GM19238 (cell line): ENCODE data around the gene GNG7.
"Not testable (repeated sequence)": the region's sequence is repeated elsewhere in the genome, so short reads cannot be mapped to it uniquely, and the experiment has no call there.

Experiments
- DNase-seq: peaks from one replicate; pipeline ENCODE4 v3.0.0; 2011; ENCODE audit warnings: low spot score; ENCODE audit not compliant: insufficient read length

The GNG7 gene

GRCh38 chr19:2714102-2714501, 11.6 kb upstream of the GNG7 start:
- DNase-seq = not testable (repeated sequence)

- DNase-seq = not testable (repeated sequence)
Measured at GRCh38 chr19:2713170-2713569, 10.7 kb upstream of the GNG7 start.

- DNase-seq = no peak
Measured at GRCh38 chr19:2711875-2712205, 9.3 kb upstream of the GNG7 start.

GRCh38 chr19:2711172-2711874, 8.8 kb upstream of the GNG7 start:
- no peak for DNase-seq

DNA sequence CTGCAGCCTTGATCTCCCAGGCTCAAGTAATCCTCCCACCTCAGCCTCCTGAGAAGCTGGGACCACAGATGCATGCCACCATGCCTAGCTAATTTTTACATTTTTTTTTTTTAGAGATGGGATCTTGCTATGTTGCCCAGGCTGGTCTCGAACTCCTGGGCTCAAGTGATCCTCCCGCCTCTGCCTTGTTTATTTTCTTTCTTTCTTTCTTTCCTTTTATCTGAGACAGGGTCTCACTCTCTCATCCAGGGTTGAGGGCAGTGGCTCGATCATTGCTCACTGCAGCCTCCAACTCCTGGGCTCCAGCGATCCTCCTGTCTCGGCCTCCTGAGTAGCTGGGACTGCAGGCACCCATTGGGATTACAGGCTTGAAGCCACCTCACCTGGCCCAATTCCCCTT, 3.8 kb upstream of the GNG7 start:
- DNase-seq = no peak

DNA sequence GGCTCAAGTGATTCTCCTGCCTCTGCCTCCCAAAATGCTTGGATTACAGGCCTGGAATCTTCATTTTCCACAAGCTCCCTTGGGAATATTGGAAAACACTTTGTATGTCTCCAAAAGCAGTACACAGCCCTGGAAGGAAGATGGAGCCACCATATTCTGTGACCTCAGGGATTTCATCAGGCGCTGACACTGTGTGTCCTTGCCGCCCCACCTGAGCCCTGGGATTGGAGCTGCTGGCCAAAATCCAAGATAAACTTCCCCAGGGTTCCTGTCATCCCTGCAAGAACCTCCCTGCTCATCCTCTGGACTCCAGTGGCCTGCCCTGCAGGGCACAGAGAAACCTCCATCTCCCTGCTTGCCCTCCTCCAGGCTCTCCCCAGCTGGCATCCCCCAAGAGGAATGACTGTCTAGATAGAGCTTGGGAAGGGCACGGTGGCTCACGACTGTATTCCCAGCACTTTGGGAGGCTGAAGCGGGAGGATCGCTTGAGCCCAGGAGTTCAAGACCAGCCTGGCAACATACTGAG, 1.3 kb upstream of the GNG7 start:
- no peak for DNase-seq

GRCh38 chr19:2703077-2703437, 563 bp upstream of the GNG7 start:
- no peak for DNase-seq

- no peak for DNase-seq
Measured at GRCh38 chr19:2701361-2702169, 929 bp downstream of the GNG7 start.

GRCh38 chr19:2700660-2701360, 1.7 kb downstream of the GNG7 start:
- DNase-seq = no peak

DNA sequence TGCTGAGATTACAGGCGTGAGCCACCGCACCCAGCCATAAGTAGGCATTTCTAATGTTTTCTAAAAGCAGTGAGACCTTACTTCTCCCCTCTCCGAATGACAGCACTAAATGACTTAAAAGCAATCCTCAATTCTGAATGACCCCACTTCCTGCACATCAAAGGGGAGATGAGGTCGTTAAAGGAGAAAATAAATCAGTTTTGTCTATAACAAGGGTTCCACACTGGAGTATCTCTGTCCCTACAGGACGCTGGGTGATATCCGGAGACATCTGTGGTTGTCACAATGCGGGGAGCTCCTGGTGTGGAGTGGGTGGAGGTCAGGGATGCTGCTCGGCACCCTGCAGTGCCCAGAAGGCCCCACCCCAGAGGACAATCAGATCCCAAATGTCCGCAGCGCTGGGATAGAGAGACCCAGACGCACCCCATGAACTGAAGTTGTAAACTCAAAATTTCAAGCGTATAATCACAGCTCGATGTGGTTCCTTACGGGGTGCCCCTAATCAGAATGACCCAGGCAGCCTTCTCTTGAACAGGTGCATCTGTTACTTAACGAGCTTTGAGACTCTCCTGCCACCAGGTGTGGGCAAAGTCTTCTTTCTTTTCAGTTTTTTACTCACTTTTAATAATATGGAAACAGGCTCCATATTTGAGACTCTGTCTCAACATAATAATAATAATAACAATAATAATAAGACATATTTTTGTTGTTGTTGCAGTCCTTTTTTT, 2.9 kb downstream of the GNG7 start:
- no peak for DNase-seq

GRCh38 chr19:2694196-2694595, 8.3 kb downstream of the GNG7 start:
- DNase-seq = no peak

DNA sequence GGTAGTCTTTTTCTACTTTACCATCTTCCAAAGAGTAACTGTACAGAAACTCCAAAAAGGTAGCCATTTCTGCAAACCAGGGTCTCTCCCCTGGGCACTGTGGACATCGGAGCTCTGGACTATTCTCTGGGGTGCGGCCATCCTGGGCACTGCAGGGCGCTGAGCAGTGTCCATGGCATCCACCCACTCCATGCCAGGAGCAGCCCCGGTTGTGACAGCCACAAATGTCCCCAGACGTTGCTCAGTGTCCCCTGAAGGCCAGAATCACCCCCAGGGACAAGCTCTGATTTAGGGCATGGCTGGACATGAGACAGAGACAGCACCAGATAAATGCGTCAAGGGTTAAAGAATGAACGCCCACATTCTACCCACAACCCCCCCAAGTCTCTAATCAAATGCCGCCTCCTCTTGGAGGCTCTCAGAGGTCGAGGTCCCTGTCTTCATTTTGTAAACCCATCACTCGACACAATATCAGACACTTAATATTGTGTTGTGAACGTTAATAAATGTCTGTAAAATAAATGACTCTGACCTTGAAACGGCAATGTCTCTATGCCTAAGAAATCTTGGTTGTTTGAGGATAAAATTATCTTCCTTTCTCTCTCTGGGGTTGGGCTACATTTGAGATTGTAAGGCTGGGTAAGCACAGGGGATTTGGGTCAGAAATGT, 8.9 kb downstream of the GNG7 start:
- DNase-seq = no peak

- DNase-seq = no peak
Measured at GRCh38 chr19:2691951-2692350, 10.5 kb downstream of the GNG7 start.

- no peak for DNase-seq
Measured at GRCh38 chr19:2690856-2691255, 11.6 kb downstream of the GNG7 start.

- no peak for DNase-seq
Measured at GRCh38 chr19:2686360-2686759, 16.1 kb downstream of the GNG7 start.

GRCh38 chr19:2685204-2685704, 17.2 kb downstream of the GNG7 start:
- no peak for DNase-seq

DNA sequence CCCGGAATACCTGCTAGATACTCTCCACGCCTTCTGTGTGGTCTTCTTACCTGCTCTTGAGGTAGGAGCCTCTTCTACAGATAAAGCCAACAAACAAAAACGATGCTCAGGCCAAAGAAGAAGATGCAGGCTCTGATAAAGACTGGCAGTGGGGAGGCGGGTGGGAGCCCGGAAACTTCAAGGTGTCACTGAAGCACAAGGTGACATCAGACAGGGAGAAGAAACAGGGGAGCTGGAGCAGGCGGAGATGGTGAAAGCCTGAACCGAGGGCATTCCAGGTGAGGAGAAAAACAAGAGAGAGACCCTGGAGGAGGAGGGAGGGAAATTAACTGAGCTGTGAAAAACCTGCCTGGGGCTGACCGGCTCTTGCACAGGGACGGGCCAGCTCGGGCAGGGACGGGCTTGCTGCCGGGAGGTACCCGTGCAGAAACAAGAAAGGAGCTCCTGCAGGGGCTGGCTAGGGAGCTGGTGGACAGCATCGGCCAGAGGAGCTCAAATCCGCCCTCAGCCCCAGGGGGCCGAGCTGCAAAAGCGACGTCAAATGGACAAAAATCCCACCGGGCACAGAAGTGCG, 19.0 kb downstream of the GNG7 start:
- DNase-seq = no peak

DNA sequence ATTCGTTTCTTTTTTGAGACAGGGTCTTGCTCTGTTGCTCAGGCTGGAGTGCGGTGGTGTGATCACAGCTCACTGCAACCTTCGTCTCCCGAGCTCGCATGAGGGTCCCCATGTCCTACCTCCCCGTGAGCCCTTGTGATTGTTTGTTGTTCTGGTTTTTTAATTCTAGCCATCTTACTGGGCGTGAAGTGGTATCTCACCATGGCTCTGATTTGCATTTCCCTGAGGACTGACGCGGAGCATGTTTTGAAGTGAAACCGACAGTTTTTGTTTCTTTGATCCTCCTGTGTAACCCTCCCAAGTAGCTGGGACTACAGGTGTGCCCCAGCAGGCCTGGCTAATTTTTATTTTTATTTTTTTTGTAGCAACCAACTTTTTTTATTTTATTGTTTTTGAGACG, 21.7 kb downstream of the GNG7 start:
- DNase-seq = no peak

DNA sequence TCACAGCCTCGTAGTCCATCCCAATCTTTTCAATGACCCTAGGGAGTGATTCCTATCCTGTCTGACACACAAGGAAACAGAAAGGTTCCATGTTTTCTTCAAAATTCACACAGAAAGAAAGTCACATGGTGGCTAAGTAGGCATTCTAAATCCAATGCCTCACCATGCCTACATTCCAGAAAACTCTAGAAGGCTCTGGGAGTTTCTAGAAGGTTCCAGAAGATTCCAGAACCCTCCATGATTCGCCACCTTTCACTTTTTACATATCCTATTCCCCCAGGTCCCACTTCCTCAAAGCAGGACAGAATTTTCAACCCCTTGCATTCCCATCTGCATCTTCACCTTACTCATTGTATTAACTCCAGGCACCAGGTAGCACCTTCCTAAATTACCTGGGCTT, 23.1 kb downstream of the GNG7 start:
- no peak for DNase-seq

GRCh38 chr19:2678948-2679347, 23.5 kb downstream of the GNG7 start:
- DNase-seq = not testable (repeated sequence)
